ENCODE results near the gene BICRAL. TPM values are rescaled to one million over a fixed set of nuclear protein-coding genes. Genes with fewer than 3 reads are reported as not detected.

BICRAL gene
- total and polyA plus RNA-seq, 9 of the 15 experiments (the other 6 are each of a cell fraction or from before 2014, with no cell fraction given): 1.2 to 11.9 (median 5.6) TPM

DNA sequence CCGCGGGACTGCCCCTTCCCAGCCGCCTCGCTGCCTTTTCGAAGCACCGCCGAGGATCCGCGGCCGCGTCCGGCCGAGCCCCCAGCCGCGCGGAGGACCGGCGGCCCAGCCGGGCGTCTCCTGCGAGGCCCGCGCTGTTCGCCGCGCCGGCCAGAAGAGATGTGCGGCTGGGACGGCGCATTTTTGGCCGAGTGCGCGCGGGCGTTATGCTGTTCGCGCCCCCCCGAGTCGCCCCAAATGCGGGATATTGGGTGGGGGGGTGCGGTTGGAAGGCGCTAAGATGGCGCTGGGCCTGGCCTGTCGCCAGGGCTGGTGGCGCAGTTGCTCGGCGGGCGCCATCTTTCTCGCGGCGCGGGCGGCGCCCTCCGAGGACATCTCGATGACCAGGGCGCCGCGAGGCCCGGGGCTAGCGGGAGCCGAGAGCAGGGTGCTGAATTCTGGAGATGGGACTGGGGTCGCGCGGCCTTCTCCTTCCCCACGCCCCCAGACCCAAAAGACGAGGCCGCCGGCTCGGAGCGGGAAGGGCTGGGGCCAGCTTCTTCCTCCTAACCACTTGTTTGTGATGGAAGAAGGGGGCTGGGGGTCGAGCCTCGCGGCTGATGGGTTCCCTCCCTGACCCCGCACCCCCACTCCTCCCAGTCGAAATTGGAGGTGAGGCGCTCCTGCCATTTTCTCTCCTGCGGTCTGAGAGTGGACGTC, 1.5 kb downstream of the BICRAL start (continued):
- TF ChIP-seq, protein P1, sequence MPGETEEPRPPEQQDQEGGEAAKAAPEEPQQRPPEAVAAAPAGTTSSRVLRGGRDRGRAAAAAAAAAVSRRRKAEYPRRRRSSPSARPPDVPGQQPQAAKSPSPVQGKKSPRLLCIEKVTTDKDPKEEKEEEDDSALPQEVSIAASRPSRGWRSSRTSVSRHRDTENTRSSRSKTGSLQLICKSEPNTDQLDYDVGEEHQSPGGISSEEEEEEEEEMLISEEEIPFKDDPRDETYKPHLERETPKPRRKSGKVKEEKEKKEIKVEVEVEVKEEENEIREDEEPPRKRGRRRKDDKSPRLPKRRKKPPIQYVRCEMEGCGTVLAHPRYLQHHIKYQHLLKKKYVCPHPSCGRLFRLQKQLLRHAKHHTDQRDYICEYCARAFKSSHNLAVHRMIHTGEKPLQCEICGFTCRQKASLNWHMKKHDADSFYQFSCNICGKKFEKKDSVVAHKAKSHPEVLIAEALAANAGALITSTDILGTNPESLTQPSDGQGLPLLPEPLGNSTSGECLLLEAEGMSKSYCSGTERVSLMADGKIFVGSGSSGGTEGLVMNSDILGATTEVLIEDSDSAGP (CRISPR knock-in tag; IDR thresholded peaks at IDR 0.05): no peak
- TF ChIP-seq PHF20 (IDR thresholded peaks at IDR 0.05; ENCODE audit: partially characterized antibody) (no peak), SP2 (IDR thresholded peaks at IDR 0.05; ENCODE audit: extremely low read depth, low read depth, low read length, poor library complexity, severe bottlenecking) (no peak), TOE1 (IDR thresholded peaks at IDR 0.05; ENCODE audit: borderline replicate concordance) (peak; percentile 46; the same call in 1 of the 2 replicates), TOE1 (CRISPR knock-in tag; IDR thresholded peaks at IDR 0.05; ENCODE audit: borderline replicate concordance, low read depth) (no peak), HDAC8 (tag; IDR thresholded peaks at IDR 0.05) (peak; percentile 80), RBFOX2 (IDR thresholded peaks at IDR 0.05; ENCODE audit: low read depth, low read length) (peak; percentile 95), ESRRA (IDR thresholded peaks at IDR 0.05; ENCODE audit: borderline replicate concordance, low read depth) (peak; percentile 62; the same call in 1 of the 2 replicates), HLTF (IDR thresholded peaks at IDR 0.05) (no peak), ZNF197 (CRISPR knock-in tag; IDR thresholded peaks at IDR 0.05; ENCODE audit: low read depth) (no peak; the same call in 1 of the 2 replicates)
- TF ChIP-seq, protein P2, sequence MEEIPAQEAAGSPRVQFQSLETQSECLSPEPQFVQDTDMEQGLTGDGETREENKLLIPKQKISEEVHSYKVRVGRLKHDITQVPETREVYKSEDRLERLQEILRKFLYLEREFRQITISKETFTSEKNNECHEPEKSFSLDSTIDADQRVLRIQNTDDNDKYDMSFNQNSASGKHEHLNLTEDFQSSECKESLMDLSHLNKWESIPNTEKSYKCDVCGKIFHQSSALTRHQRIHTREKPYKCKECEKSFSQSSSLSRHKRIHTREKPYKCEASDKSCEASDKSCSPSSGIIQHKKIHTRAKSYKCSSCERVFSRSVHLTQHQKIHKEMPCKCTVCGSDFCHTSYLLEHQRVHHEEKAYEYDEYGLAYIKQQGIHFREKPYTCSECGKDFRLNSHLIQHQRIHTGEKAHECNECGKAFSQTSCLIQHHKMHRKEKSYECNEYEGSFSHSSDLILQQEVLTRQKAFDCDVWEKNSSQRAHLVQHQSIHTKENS (CRISPR knock-in tag; IDR thresholded peaks at IDR 0.05): no peak
- TF ChIP-seq, protein P3, sequence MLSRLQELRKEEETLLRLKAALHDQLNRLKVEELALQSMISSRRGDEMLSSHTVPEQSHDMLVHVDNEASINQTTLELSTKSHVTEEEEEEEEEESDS (CRISPR knock-in tag; IDR thresholded peaks at IDR 0.05): no peak
- TF ChIP-seq, protein P4, sequence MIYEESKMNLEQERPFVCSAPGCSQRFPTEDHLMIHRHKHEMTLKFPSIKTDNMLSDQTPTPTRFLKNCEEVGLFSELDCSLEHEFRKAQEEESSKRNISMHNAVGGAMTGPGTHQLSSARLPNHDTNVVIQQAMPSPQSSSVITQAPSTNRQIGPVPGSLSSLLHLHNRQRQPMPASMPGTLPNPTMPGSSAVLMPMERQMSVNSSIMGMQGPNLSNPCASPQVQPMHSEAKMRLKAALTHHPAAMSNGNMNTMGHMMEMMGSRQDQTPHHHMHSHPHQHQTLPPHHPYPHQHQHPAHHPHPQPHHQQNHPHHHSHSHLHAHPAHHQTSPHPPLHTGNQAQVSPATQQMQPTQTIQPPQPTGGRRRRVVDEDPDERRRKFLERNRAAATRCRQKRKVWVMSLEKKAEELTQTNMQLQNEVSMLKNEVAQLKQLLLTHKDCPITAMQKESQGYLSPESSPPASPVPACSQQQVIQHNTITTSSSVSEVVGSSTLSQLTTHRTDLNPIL (CRISPR knock-in tag; IDR thresholded peaks at IDR 0.05): 0 out of 2 replicates have a peak, but pooled peaks have one; percentile 55
- TF ChIP-seq, protein P5, sequence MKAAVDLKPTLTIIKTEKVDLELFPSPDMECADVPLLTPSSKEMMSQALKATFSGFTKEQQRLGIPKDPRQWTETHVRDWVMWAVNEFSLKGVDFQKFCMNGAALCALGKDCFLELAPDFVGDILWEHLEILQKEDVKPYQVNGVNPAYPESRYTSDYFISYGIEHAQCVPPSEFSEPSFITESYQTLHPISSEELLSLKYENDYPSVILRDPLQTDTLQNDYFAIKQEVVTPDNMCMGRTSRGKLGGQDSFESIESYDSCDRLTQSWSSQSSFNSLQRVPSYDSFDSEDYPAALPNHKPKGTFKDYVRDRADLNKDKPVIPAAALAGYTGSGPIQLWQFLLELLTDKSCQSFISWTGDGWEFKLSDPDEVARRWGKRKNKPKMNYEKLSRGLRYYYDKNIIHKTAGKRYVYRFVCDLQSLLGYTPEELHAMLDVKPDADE (conservative IDR thresholded peaks at IDR 0.05; ENCODE audit: control insufficient read depth, low read depth, low read length): no peak
- TF ChIP-seq, protein P6, sequence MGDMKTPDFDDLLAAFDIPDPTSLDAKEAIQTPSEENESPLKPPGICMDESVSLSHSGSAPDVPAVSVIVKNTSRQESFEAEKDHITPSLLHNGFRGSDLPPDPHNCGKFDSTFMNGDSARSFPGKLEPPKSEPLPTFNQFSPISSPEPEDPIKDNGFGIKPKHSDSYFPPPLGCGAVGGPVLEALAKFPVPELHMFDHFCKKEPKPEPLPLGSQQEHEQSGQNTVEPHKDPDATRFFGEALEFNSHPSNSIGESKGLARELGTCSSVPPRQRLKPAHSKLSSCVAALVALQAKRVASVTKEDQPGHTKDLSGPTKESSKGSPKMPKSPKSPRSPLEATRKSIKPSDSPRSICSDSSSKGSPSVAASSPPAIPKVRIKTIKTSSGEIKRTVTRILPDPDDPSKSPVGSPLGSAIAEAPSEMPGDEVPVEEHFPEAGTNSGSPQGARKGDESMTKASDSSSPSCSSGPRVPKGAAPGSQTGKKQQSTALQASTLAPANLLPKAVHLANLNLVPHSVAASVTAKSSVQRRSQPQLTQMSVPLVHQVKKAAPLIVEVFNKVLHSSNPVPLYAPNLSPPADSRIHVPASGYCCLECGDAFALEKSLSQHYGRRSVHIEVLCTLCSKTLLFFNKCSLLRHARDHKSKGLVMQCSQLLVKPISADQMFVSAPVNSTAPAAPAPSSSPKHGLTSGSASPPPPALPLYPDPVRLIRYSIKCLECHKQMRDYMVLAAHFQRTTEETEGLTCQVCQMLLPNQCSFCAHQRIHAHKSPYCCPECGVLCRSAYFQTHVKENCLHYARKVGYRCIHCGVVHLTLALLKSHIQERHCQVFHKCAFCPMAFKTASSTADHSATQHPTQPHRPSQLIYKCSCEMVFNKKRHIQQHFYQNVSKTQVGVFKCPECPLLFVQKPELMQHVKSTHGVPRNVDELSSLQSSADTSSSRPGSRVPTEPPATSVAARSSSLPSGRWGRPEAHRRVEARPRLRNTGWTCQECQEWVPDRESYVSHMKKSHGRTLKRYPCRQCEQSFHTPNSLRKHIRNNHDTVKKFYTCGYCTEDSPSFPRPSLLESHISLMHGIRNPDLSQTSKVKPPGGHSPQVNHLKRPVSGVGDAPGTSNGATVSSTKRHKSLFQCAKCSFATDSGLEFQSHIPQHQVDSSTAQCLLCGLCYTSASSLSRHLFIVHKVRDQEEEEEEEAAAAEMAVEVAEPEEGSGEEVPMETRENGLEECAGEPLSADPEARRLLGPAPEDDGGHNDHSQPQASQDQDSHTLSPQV (IDR thresholded peaks at IDR 0.05): peak; percentile 85

Data from K562 (cell line).